Measurements from ENCODE around the gene CFAP45.

CFAP45 gene

DNA sequence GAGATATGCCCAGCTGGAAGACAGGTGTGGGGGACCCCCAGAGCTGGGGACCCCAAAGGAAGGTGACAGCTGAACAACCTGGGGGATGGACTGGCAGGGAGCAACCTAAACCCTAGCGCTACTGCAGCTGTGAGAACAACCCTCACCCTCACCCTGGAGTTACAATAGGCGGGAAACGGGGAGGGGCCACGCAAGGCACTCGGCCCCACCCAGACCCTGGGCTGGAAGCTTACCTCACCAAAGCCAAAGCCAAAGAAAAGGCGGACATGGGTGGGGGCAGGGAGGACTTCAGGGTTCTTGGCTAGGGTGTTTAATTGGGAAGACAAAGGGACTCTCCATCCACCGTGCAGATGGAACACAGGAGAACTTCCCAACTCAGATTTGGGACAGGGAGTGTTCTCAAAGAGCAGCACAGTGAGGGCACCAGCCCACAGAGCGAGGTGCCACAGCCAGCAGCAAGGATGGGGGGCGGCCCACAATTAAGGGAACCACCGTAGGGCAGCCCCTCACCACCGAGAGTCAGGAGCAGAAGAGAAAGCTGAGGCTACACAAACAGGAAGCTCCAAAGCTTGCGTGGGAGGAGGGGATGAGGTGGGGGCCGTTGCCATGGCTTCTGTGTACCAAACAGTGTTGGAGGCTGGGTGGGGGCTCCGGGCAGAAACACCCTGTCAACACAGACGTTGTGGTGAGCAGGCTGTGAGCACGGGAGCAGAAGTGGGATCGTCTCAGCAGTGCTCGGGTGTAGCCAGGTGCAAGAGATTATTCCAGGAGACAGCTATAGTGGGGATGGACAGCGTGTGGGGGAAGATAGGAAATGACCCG, 23.4 kb upstream of the CFAP45 start:
- no peak for DNase-seq

DNA sequence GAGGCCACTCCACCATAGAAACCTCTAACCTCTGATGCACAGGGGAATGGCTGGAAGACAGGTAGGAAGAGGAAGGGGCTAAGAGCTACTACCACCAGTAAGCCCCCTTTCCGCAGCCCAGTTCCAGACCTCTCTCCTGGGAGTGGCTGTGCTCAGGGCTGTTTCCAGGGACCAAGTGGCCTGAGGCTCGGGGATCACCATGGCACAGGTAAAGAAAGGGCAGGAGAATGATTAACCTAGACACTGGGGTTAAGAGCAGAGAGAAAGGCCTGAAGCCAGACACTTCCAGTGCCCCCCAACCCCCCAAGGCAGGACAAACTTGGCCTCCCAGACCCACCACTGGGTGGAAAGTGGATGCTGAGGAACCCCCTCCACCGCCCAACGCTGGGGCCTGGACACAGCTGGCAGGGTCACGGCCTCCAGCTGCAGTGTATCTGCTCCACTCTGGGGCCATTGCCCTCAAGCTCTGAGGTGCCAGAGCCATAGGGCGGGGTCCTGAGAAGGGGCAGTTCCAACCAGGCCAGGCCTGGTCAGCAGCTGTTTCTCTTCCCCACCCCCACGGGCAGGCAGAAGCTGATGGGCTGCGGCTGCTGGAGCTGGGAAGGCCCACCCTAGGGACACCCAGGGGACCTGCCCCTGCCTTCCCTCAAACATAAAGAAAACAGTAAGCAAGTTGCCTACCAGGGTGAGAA, 22.7 kb upstream of the CFAP45 start:
- DNase-seq: no peak

DNA sequence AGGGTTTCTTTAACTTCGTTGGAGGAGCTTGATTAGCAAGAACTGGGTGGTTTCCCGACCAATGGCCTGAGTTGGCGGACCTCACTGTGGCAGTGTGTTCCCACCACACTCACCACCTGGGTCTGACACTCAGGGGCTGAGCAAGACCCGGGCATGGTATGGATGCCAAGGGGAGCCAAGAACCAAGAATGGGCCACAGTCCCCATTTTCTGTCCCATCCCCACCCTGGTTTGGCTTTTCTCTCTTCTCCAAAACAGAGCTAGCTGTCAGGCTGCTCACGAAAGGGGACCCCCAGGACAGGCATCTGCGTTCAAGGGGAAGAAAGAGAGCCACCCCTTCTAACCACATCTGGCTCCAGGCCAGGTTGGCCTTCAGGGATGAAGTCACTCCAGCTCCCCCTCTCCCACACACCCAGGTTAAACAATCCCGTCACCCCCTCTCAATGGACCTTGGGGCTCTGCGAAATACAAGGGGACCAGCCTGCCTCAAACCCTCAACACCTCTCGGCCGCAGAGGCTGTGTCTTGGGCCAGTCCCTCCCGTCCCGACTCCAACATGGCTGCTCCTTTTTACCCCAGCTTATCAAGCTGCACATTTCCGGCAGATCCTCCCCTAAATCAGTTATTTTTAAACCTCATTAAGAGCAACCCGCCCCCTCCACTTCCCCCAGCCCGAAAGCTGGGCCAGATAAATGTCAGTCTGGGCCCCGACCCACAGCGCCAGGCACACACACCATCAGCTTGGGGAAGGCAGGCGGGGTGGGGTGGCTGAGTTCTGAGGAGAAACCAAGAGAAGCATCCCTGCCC, 21.9 kb upstream of the CFAP45 start:
- no peak for DNase-seq

DNA sequence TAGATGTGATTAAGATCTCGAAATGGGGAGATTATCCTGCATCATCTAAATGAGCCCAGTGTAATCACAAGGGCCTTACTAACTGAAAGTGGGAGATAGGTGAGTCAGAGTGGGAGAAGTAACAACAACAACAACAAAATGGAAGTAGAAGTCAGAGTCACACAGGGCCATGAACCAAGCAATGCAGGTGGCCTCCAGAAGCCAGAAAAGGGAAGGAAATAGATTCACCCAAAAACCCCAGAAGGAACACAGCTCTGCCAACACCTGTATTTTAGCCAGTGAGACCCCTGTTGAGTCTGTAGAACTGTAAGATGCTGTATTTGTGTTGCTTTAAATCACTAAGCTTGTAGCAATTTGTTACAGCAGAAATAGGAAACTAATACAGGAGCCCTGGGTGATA, 21.3 kb upstream of the CFAP45 start:
- no peak for DNase-seq

DNA sequence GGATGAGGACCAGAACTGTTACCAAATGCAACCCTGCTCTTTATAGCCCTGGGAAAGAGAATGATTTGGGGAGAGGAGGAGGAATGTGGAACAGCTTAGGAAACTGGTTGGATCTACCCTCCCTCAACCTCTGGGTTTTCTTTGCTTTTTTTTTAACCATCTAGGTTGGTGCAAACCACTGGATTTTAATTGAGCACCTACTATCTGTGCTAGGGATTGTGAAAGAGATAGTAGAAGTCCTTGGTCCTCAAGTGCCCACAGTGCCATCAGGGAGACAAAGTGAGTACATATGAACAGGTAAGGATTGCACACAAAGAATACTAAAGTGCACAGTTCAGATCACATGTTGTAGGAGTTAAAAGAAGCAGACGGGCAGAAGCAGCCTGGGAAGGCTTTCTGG, 20.7 kb upstream of the CFAP45 start:
- no peak for DNase-seq

DNA sequence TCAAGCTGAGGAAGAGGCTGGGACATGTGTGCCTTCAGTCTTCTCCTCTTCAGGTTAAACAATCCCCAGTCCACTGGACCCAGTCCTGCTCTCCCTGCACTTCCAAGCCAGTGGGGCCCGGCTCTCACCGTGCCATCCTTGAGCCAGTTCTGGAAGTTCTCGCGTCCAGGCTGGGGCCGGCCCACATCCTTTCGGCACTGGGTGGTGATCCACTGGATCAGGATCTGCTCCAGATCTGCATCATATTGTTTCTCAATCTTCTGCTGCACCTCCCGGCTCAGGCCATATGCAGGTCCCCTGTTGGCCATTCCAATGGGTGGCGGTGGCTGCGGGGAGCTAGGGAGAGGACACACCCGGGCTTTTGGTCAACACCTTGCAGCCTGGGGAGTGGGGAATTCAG, 20.2 kb upstream of the CFAP45 start:
- no peak for DNase-seq

DNA sequence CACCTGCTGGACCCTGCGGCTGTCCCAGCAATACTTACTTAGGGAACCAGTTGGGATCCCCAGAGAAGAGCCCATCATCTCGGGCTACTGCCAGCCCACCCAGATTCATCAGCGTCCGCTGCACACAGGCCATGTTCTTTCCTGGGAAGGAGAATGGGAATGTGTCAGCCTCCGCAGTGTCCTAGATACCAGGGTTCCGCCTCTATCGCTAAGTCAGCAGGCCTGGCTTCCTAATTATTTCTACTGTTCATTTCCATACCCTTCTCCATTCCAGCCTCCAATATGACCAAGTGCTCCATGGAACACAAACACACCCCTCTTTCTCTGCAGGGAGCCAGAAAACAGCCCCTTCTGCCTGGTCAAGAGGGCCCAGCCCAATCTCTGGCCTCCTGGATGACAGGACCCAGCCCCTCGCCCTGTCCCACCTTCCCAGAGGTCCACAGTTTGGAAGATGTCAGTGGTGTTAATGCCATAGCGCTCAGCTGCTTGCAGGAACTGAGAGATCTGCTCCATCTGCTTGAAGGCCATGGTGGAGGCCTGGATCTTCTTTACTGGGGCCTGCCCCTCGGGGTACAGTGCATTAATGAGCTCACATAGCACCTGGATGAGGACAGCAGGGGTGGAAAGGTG, 19.4 kb upstream of the CFAP45 start:
- DNase-seq: no peak

DNA sequence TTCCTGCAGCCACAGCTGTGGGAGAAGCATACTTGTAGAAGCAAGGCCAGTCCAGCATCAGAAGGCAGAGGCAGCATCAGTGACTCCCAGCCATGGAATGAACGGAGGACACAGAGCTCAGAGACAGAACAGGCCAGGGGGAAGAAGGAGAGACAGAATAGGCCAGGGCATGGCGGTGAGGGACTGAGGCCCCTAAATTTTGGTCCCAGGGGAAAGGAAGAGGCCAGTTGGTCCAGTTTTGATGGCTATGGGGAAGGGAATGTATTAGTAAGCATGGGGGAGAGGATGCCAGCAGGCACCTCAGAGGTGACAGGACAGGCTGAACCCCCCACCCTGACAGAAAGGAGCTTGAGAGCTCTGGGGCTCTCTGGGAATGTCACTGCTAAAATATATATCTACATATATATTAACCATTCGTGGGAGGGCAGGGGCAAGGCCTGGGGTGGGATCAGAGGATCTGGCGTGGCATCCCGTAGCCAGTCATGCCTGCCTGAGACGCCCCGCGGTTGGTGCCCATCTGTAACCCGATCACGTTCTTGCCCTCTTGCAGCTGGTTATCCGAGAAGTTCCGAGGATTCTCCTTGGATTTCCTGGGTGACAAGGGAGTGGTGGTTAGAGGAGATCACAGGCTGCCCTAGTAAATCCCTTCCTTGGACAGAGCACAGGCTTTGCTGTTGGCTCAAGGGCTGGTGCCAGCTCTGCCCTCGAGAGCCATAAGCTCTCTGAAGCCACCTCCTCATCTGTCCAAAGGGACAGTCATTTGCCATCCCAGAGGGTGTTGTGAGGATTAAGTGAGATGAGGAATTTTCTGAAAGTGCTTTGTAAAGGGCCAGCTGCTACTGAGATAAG, 18.6 kb upstream of the CFAP45 start:
- DNase-seq: no peak

DNA sequence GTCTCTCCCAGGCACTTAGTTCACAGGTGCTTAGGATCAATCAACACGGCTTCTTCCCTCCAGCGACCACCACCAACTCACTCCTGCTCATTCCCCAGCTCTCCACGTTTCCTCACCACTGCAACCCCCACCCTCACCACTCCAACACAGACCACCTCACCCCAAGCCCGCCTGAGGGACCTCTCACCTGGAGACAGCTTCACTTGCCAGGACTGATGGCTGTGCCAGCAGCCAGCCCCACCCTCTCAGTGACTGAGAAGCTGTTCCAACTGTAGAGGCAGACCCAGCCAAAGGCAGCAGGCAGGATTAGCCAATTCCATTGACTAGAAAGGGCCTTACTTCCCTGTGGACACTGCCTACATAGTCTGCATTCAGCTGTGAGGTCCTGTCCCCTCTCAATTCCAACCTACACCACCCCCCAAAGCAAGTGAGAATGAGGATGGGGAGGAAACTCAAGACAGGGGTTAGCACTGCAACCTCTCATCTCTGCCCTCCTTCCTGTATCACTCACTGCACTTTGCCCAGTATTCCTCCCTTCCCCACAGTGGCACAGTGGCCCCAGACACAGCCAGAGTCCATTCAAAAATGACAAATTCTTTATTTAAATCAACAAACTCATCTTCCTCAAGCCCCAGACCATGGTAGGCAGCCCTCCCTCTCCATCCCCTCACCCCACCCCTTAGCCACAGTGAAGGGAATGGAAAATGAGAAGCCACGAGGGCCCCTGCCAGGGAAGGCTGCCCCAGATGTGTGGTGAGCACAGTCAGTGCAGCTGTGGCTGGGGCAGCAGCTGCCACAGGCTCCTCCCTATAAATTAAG, 17.8 kb upstream of the CFAP45 start:
- DNase-seq: no peak

DNA sequence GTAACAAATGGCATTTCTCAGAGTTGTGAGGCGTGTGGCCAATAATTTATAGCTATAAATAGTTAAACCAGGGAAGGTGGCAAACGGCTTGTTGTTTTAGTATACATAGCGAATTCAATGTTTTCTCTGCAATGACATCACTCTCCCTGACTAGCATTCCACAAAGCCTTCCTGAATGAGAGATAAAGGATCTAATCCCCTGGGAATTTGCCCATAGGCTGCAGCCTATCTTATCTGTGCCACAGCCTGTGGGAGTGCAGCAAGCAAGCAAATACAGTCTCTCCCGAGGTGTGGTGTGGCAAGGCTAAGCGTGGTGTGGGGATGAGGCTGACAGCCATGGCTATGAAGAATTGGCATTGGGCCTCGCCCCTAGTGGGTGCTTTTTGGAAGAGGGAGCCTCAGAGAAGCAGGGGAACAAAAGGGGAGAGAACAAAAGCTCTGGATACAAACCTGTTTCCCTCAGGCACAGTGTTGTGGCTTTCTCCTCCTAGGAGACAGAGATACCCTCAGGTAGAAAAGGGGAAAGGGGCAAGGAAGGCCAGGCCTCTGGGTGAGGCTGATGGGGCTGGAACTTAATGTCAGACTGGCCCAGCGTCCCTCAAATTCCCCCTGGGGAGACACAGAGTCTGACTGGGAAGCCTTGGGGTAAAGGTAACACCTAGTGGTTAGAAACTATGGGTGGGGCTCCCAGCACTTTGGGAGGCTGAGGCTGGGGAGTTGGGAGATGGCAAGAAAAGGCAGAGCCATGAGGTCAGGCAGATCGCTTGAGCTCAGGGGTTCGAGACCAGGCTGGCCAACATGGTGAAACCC, 16.5 kb upstream of the CFAP45 start:
- DNase-seq: no peak

DNA sequence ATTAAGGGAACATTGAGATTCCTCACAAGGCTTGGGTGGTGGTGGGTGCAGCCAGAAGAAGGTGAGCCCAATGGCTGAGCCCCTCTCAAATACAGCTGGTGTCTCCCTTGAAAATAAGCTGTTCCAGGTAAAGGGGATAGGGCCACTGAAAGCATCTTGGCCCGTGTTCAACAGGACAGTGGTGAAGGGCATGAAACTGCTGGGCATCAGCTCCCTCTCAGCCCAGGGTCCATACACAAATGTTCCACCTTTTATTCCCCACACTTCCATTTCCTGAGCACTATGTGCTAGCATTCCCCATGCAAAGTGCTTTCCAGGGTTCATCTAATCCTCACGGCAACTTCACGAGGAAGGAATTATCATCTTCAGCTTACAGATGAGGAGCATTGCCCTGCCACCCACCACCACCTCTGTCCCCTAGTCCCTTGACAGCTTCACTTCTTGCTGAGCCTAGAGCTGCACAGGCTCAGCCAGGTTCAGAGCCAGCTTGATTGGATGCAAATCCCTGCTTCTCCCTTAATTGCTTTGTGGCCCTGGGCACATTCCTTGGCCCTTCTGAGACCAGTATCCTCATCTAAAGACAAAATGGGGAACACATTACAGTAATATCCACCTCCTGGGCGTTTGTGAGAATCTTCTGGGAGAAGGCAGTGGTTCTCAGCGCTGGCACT, 15.7 kb upstream of the CFAP45 start:
- no peak for DNase-seq

DNA sequence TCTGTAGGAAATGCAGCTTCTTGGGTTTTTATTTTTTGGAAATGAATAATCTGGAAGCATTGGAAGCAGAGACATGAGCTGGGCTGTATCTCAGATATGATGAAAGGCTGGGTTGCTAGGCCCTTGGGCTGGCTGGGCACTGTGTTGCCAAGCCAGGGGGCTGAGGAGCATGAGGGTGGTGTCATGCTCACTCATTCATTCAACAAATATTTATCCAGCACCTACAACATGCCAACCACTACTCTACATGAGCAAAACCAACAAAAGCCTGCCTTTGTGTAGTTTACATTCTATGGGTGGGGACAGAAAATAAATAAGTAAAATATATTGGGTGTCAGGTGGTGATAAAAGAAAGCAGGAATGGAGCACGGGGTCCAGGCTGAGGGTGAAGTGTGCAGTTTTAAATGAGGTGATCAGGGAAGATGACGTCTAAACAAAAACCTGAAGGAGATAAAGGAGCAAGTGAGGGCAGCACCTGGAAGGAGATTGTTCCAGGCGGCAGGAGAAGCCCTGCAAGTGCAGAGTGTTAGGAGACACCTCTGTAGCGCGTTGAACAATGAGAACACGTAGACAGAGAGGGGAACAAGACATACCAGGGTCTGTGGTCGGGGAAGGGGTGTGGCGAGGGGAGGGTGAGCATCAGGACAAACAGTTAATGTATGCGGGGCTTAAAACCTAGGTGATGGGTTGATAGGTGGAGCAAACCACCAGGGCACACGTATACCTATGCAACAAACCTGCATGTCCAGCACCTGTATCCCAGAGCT, 14.5 kb upstream of the CFAP45 start:
- DNase-seq: no peak

DNA sequence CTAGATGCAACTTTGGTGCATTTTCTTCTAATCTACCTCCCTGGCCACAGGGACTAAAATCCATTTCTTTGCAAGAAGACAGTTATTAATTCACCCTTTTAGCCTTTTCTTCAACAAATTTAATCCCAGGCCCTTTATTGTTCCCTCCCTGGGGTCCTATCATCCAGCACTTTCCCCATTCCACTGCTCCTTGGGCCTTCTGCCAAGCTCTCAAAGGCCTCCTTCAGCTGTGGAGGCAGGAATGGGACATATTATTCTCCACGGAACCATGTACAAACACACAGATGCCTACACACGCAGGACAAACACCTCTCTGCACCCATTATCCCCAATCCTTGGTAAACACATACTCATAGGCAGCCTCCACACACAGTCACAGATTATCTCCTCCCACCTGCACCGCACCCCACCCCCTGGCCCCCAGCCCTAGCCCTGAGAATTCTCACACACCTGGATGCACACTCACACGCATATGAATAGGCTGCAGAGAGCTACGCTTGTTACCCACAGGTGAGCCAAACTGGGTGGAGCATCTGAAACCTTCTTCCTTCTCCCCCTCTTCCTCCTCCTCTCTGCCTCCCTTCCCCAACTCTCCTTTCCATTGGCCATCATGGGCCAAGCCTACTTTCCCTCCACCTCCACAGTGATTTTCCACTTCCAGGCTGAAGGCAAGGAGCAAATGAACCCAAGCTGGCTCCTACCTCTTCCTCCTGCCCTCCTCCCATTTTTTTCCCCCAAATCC, 13.7 kb upstream of the CFAP45 start:
- no peak for DNase-seq

DNA sequence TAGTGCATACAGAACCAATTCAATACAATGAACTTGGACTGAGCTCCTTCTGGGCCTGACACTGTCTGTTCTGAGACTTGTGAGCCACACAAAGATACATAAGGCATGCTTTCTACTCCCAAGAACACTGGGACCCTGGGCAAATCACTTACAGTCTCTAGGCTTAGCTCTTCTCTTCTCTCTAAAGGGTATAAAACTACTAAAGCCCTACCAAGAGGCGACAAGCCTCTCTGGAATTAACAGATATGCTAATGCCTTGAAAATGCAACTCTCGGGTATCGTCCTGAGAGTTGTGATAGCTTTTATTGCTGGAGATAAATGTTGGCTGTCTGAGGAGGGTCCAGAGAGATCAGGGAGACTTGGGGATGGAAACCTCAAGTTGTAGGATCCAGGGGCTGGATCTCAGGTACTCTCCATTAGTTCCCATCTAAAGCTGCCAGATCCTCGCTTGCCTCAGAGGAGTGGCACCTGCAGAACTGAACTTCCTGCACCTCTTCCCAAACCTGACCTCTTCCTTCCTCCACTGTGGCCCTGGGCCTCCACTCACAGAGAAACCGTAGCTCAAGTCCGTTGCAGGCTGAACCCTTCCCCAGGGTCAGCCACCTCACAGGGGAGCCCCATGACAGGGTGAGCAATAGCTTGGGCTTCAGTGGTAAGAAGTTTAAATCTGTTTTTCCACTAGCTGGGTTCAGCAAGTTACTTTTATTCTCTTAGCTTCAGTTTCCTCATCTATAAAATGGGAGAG, 11.5 kb upstream of the CFAP45 start:
- DNase-seq: no peak

DNA sequence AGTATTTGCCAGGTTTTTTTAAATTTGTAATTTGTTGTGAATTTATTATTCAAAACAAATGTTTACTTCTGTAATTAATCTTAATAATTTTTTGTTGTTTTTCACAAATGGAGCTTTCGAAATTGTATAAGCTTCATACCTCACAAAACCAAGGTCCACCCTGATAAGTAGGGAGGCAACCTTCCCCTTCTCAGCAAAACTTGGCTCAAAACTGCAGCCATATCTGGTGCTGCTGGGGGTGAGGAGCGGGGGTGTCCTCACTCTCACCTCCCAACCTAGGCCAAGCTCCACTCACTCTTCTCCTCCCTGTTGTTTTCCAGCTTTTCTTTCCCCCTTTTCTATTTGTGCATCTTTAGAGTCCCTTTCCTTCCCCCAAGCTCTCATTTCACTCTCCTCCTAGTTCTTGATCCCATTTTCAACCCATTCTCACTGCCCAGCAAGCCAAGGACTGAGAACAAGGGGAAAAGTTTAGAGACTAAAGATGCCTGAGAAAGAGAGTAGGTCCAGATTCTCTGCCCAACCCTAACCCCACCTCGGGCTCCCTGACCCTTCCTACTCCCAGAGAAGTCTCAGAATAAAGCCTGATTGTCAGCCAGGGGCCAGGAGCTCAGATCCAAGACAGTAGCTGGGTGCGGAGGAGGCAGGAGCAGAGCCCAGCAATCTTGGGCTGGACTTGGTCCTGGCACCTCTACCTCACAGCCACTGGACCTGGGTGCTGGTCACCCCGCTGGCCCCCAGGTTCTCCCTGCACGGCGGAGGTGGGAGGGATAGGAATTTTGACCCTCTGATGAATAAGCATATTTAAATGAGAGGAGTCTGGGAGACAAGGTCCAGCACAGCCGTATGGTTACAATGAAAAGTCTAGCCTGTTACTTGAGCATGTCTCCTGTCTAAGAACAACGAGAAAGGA, 8.3 kb upstream of the CFAP45 start:
- DNase-seq: no peak

DNA sequence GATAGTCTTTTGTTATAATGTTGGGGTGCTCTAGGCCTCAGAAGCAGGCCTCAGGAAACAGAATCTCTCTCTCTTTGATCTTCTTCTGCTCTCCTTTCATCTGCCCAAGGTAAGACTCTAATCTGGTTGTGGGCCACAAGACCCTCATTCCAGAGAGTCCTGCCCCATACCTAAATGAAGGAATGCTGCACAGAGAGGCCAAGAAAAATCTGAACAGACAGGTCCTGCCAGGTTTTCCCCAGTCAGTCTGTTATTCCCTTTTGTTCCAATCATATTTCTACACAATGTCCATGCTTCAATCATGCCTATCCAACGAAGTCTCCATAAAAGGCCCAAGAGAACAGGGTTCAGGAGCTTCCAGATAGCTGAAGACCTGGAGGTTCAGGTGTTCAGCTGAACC, 7.0 kb upstream of the CFAP45 start:
- no peak for DNase-seq

Measured in NCI-H446 treated with DMSO at 0.1 percent for 48 hours (cell line).